NOMO-1 treated with DMSO at 0.1 percent for 48 hours (cell line): ENCODE results near the gene GDF2.

Source experiments
- DNase-seq: peaks from one replicate; lab custom pipeline; 2025; ENCODE audit not compliant: unreplicated experiment; lab: John Stamatoyannopoulos, UW

The GDF2 gene

GRCh38 chr10:47311193-47311931, 10.9 kb upstream of the GDF2 start:
- DNase-seq, result no peak

GRCh38 chr10:47311932-47312662, 10.2 kb upstream of the GDF2 start:
- peak; percentile 71 for DNase-seq

GRCh38 chr10:47312663-47312995, 9.6 kb upstream of the GDF2 start:
- DNase-seq, result no peak

- no peak for DNase-seq
These were observed 7.8 kb upstream of the GDF2 start for GRCh38 chr10:47314416-47314970.

GRCh38 chr10:47315421-47315820, 6.8 kb upstream of the GDF2 start:
- no peak for DNase-seq

GRCh38 chr10:47316131-47316530, 6.1 kb upstream of the GDF2 start:
- DNase-seq, result no peak

GRCh38 chr10:47317251-47317650, 5.0 kb upstream of the GDF2 start:
- no peak for DNase-seq

GRCh38 chr10:47318706-47319105, 3.5 kb upstream of the GDF2 start:
- DNase-seq, result no peak

- DNase-seq, result no peak
These were observed 2.5 kb upstream of the GDF2 start for GRCh38 chr10:47319784-47320183.

- no peak for DNase-seq
These were observed 1.4 kb upstream of the GDF2 start for GRCh38 chr10:47320812-47321211.

- no peak for DNase-seq
These were observed 596 bp upstream of the GDF2 start for GRCh38 chr10:47321521-47322195.

GRCh38 chr10:47323087-47323486, 833 bp downstream of the GDF2 start:
- DNase-seq, result no peak

- DNase-seq, result no peak
These were observed 1.5 kb downstream of the GDF2 start for GRCh38 chr10:47323636-47324296.

GRCh38 chr10:47325303-47326291, 3.3 kb downstream of the GDF2 start:
- no peak for DNase-seq

- no peak for DNase-seq
These were observed 4.2 kb downstream of the GDF2 start for GRCh38 chr10:47326306-47326926.

- DNase-seq, result no peak
These were observed 4.7 kb downstream of the GDF2 start for GRCh38 chr10:47326927-47327330.

- DNase-seq, result no peak
These were observed 7.6 kb downstream of the GDF2 start for GRCh38 chr10:47329855-47330254.

GRCh38 chr10:47330366-47330765, 8.1 kb downstream of the GDF2 start:
- DNase-seq, result no peak

GRCh38 chr10:47330804-47331203, 8.6 kb downstream of the GDF2 start:
- DNase-seq, result no peak

GRCh38 chr10:47331491-47331890, 9.2 kb downstream of the GDF2 start:
- DNase-seq, result no peak
